Measurements from ENCODE around the gene EFCAB8. TPM values are rescaled to one million over a fixed set of nuclear protein-coding genes. Genes with fewer than 3 reads are reported as not detected.

Gene EFCAB8
- total RNA-seq, 1 donor from 2014 or later = not detected

DNA sequence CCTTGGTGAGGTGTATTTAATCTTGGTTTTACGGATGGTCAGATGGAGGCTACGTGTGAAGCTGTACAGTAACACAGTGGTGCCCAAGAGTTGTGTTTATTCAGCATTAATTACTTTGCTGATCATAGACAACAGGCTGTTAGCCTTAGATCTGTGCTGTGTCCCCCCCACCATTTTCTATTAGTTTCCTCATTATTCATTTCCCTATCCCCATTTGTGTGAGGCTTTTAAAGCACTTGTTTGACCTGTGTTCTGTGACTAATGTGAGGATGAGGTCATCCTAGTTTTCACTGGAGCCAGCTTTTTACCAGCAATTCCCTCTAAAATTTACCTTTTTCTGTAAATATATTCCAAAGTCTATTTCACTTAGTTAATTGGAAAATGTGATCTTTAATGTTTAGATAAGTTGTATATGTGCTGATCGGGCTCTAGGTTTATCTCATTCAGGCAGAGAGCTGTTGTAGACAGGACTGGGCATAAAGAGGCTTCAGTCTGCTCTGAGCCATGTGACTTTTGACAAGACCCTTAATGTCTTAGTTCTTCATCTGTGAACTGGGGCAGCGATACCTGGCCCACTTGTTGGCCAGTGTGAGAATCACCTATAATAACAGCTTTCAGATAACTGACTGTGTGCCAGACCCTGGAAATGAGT is 30.6 kb upstream of the EFCAB8 start:
- no peak for TF ChIP-seq CTCF (IDR thresholded peaks at IDR 0.05)
- Histone ChIP-seq H3K27ac (peak overlapping the region in 1 of 2 donors; percentile 5), H3K4me3 (no peak overlapping the region), H3K36me3 (peaks cover 18 to 33% of the 10 kb centered on the region in 2 donors), H3K4me1 (no peaks in the 10 kb centered on the region), H3K9me3 (no peaks in the 10 kb centered on the region), H3K27me3 (no peaks in the 10 kb centered on the region)
- intact Hi-C loops (cut with DNase I) = no loop called here
- DNase-seq (ENCODE audit: low spot score in 2 of 2) = no peak

GRCh38 chr20:32829311-32830005 is 29.3 kb upstream of the EFCAB8 start:
- peak overlapping the region; percentile 3 to 8 for H3K27ac ChIP-seq
- no peaks in the 10 kb centered on the region for H3K4me1 ChIP-seq
- no peak overlapping the region for H3K4me3 ChIP-seq
- no peak for TF ChIP-seq CTCF (IDR thresholded peaks at IDR 0.05)
- H3K9me3 ChIP-seq = no peaks in the 10 kb centered on the region
- intact Hi-C loops (cut with DNase I) = no loop called here
- no peaks in the 10 kb centered on the region for H3K27me3 ChIP-seq
- no peak for DNase-seq (ENCODE audit: low spot score in 2 of 2)
- peaks cover 27 to 39% of the 10 kb centered on the region in 2 donors for H3K36me3 ChIP-seq

DNA sequence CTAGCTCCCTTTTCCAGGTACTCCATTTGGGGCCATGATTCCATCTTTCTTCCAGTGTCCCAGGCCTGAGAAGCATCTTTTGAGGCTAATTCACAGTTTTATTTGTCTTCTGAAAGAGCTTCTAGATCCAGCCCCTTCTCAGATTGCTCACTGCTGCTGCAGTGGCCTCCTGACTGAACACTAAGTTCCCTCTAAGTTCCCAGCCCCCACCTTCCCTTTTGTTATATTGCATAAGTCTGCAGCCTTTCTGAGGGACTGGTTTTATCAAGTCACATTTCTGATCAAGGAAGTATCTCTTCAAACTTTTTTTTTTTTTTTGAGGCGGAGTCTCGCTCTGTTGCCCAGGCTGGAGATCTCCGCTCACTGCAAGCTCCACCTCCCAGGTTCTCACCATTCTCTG is 28.3 kb upstream of the EFCAB8 start:
- Histone ChIP-seq H3K4me1 (no peaks in the 10 kb centered on the region), H3K9me3 (no peaks in the 10 kb centered on the region), H3K27ac (no peak overlapping the region), H3K27me3 (no peaks in the 10 kb centered on the region), H3K4me3 (no peak overlapping the region), H3K36me3 (peaks cover 27 to 42% of the 10 kb centered on the region in 2 donors)
- peak in 1 of 2 donors; percentile 69 for DNase-seq (ENCODE audit: low spot score in 2 of 2)
- no peak for TF ChIP-seq CTCF (IDR thresholded peaks at IDR 0.05)
- intact Hi-C loops (cut with DNase I) = no loop called here

DNA sequence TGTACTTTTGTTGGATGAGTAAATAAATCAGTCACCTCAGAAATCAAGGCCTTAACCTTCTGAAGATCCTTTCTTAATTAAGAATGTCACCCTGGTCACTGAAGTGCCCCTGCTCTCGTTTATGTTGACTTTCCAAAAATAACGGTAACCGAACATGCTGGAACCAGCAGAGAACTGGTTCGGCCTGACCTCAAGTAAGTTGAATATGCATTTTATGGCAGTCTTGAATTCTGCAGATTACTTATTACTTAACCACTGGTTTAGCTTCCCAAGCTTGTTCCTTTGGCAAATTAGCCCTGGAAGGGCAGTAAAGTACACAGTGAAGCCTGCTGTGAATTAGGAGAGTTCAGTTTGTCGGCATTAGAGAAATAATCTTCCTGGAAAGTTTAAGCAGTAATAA is 26.7 kb upstream of the EFCAB8 start:
- no peak overlapping the region for H3K27ac ChIP-seq
- peaks cover 29 to 47% of the 10 kb centered on the region in 2 donors for H3K36me3 ChIP-seq
- no peaks in the 10 kb centered on the region for H3K4me1 ChIP-seq

DNA sequence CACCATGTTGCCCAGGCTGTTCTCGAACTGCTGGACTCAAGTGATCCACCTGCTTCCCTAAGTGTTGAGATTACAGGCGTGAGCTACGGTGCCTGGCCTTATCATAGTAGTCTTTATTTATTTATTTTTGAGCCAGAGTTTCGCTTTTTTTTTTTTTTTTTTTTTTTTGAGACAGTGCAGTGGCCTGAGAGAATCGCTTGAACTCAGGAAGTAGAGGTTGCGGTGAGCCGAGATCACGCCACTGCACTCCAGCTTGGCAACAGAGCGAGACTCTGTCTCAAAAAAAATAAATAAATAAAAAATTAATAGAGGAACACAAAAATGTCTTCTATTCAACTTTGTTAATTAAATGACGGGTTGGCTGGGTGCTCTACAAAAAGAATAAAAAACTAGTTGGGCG is 26.1 kb upstream of the EFCAB8 start:
- no peak for DNase-seq (ENCODE audit: low spot score in 2 of 2)
- no peaks in the 10 kb centered on the region for H3K9me3 ChIP-seq
- peaks cover 29 to 47% of the 10 kb centered on the region in 2 donors for H3K36me3 ChIP-seq
- H3K4me1 ChIP-seq = no peaks in the 10 kb centered on the region
- intact Hi-C loops (cut with DNase I) = no loop called here
- no peak for TF ChIP-seq CTCF (IDR thresholded peaks at IDR 0.05)
- H3K27me3 ChIP-seq = no peaks in the 10 kb centered on the region
- no peak overlapping the region for H3K27ac ChIP-seq
- no peak overlapping the region for H3K4me3 ChIP-seq

More for the DNA sequence above, 26.7 kb upstream of the EFCAB8 start:
- H3K4me3 ChIP-seq = no peak overlapping the region
- no peaks in the 10 kb centered on the region for H3K9me3 ChIP-seq
- no peak for TF ChIP-seq CTCF (IDR thresholded peaks at IDR 0.05)
- no peak for DNase-seq (ENCODE audit: low spot score in 2 of 2)
- H3K27me3 ChIP-seq = no peaks in the 10 kb centered on the region
- intact Hi-C loops (cut with DNase I) = no loop called here
